PFSK-1 (cell line): ENCODE data around the gene ERBB4.

Experiments
- FOXP2 ChIP-seq: optimal IDR thresholded peaks from 2 replicates; pipeline ENCODE3; 2011; ENCODE audit warnings: borderline replicate concordance, control low read depth, inconsistent platforms; ENCODE audit not compliant: insufficient read depth; ENCODE audit errors: extremely low read length, extremely low read depth
- POLR2AphosphoS5 ChIP-seq: IDR thresholded peaks from 2 replicates; pipeline ENCODE4 v1.6.1; 2012; ENCODE audit warnings: low read depth, mild to moderate bottlenecking, control low read depth, low read length, moderate library complexity
- REST ChIP-seq, 2 experiments: IDR thresholded peaks; 2 replicates each; pipeline versions ENCODE4 v1.6.1 to v1.8.0; 2011 to 2012; ENCODE audit warnings: low read depth in 2 of 2, low read length in 2 of 2, control low read depth in 1 of 2, inconsistent platforms in 1 of 2, mild to moderate bottlenecking in 1 of 2, moderate library complexity in 1 of 2; ENCODE audit not compliant: insufficient read depth in 1 of 2
- SIN3A ChIP-seq: IDR thresholded peaks from 2 replicates; pipeline ENCODE4 v1.6.1; 2012; ENCODE audit warnings: mild to moderate bottlenecking, low read length, moderate library complexity, borderline replicate concordance; ENCODE audit not compliant: insufficient read depth
- TAF1 ChIP-seq: IDR thresholded peaks from 2 replicates; pipeline ENCODE4 v1.6.1; 2012; ENCODE audit warnings: low read length, control low read depth, borderline replicate concordance; ENCODE audit not compliant: insufficient read depth

Gene ERBB4

GRCh38 chr2:211941216-211941747, 597.3 kb downstream of the ERBB4 start:
- TF ChIP-seq REST (IDR thresholded peaks at IDR 0.05; ENCODE audit: insufficient read depth in 1 of 2, low read depth in 2 of 2, low read length in 2 of 2) (no peak), FOXP2 (no peak), POLR2AphosphoS5 (no peak), SIN3A (no peak), TAF1 (no peak)

GRCh38 chr2:211939177-211939576, 599.4 kb downstream of the ERBB4 start:
- no peak for TF ChIP-seq TAF1
- TF ChIP-seq SIN3A: no peak
- no peak for TF ChIP-seq POLR2AphosphoS5
- no peak for TF ChIP-seq REST (IDR thresholded peaks at IDR 0.05; ENCODE audit: insufficient read depth in 1 of 2, low read depth in 2 of 2, low read length in 2 of 2)
- TF ChIP-seq FOXP2: no peak

GRCh38 chr2:211934811-211935210, 603.8 kb downstream of the ERBB4 start:
- TF ChIP-seq REST (IDR thresholded peaks at IDR 0.05; ENCODE audit: insufficient read depth in 1 of 2, low read depth in 2 of 2, low read length in 2 of 2): no peak
- TF ChIP-seq SIN3A: no peak
- TF ChIP-seq FOXP2: no peak
- TF ChIP-seq POLR2AphosphoS5: no peak
- no peak for TF ChIP-seq TAF1

GRCh38 chr2:211931314-211931713, 607.3 kb downstream of the ERBB4 start:
- TF ChIP-seq REST (IDR thresholded peaks at IDR 0.05; ENCODE audit: insufficient read depth in 1 of 2, low read depth in 2 of 2, low read length in 2 of 2) (no peak), TAF1 (no peak), SIN3A (no peak), FOXP2 (no peak), POLR2AphosphoS5 (no peak)

- TF ChIP-seq POLR2AphosphoS5: no peak
- TF ChIP-seq REST (IDR thresholded peaks at IDR 0.05; ENCODE audit: insufficient read depth in 1 of 2, low read depth in 2 of 2, low read length in 2 of 2): no peak
- no peak for TF ChIP-seq FOXP2
- TF ChIP-seq SIN3A: no peak
- TF ChIP-seq TAF1: no peak
Observed at GRCh38 chr2:211930331-211930730, 608.3 kb downstream of the ERBB4 start.
